Left renal pelvis (tissue), 4 donors: ENCODE data around the gene MBP. TPM values are rescaled to one million over a fixed set of nuclear protein-coding genes. Genes with fewer than 3 reads are reported as not detected.

Experiments used
- DNase-seq, 4 donors: peaks; one replicate each; pipeline ENCODE4 v3.0.0-alpha.2; 2013; ENCODE audit warnings: low read depth in 4 of 4, low spot score in 3 of 4
- polyA plus RNA-seq, 4 donors: library from polyadenylated mRNA; unstranded; fragments of 120-200 nt; gene quantifications; one replicate each; pipeline ENCODE4 v1.2.1, GENCODE V29; 2013; ENCODE audit not compliant: insufficient read length in 4 of 4

Gene MBP
- polyA plus RNA-seq, 4 donors, result 13.3 to 23.1 (median 20.1) TPM

- no peak for DNase-seq
These were observed 29.3 kb downstream of the MBP start for GRCh38 chr18:77103187-77103850.

- DNase-seq, result no peak
These were observed 30.1 kb downstream of the MBP start for GRCh38 chr18:77102259-77103040.

DNA sequence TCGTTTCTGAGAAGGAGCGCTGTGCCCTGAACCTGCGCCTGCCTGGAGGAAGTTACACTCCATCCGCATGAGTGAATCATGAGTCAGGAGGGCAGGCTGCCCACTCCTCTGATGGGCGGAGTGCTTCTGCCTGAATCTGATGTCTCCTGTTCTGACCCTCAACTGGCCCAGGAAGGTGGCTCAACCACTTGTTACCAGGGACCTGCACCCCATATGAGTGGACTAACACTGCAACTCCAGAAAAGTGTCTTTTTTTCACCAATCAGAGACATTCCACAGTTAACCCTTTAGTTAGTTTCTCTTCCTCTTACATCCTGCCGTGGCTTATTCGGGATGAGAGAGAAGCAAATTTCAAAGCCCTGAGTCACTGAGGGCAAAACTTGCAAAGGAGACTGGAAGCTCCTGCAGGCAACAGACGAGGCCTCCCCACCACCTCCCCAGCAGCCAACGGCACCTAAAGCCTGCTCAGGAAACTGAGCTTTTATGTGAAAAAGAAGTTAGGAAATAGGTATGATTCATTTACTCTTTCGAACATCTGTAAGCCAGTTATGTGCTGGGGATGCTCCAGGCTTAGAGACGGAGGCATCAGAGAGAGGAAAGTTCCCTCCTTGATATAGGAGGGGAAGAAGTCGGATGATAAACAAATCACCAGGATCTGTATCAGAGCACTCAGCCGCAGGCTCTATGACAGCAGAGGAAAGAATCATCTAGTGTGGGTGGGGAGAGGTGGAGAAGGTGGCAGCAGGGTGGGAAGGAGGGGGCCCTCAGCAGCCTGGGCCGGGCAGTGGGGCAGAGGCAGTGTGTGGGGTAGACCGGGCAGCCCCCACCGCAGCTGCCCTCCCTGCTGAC is 30.9 kb downstream of the MBP start:
- no peak for DNase-seq

DNA sequence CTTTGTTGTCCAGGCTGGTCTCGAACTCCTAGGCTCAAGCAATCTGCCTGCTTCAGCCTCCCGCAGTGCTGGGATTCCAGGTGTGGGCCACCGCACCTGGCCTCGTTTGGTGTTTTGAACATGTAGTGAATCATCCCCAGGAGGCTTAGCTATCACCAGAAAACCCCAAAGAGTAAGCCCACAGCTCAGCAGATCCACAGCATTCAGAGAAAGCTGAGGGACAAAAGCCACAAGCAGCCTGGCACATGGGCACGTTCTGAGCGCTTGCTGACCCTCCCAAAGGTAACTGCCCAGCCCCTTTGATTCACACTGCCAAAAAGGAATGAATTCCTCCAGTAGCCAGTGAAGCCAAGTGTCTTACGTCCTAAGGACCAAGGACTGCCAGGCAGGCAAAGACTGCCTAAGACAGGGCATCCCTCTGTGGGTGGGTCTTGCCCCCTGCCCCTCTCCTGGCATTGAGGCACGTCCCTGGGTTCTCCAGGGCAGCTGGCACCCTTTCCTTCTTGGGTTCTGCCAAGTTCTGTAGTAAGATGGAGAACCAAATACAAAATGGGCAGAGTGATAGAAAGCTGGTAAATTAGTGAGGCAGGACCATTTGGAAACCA is 31.7 kb downstream of the MBP start:
- DNase-seq, result no peak

GRCh38 chr18:77099485-77100370 is 32.9 kb downstream of the MBP start:
- DNase-seq, result no peak

DNA sequence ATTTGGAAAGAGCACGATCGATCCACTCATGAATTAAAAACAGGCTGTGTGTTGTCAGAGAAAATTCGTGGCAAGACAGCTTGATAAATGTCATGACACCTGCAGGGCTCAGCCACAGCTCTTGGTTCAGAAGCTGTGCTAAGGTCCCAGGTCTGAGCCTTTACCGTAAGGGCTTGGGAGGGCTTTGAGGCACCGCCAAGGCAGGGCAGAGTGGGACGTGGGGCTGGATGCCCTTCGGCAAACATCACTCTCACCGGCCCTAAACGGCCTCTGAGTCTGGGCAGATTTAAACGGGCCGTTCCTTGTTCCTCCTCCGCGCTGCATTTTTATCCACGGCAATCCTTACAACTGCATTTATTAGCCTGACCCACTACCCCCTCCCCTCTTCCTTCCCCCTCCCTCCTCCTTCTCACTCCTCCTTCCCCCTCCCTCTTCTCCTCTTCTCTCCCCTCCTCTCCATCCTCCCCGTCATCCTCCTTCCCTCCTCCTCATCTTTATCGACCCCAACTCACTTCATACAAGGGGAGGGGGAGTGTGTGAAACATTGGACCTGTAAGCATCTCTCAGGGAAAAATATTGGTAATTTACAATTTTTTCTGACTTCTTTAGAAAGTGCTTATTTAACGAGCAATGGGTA is 33.9 kb downstream of the MBP start:
- no peak for DNase-seq

DNA sequence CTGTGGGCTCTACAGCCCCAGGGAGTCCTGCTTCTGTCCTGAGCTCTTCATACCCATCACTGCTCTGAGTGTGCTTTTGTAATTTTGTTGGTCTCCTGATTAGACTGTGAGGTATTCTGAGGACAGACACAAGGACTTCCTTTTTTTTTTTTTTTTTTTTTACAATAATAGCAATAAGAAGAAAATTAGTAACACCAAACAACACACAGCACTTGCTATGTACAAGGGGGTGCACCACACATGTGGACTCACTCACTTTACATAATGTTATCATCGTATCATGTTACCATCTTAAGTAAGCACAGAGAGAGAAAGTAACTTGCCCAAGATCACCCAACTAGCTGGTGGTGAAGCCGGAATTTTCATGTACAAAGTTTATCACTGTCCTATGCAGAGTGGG is 34.6 kb downstream of the MBP start:
- no peak for DNase-seq

DNA sequence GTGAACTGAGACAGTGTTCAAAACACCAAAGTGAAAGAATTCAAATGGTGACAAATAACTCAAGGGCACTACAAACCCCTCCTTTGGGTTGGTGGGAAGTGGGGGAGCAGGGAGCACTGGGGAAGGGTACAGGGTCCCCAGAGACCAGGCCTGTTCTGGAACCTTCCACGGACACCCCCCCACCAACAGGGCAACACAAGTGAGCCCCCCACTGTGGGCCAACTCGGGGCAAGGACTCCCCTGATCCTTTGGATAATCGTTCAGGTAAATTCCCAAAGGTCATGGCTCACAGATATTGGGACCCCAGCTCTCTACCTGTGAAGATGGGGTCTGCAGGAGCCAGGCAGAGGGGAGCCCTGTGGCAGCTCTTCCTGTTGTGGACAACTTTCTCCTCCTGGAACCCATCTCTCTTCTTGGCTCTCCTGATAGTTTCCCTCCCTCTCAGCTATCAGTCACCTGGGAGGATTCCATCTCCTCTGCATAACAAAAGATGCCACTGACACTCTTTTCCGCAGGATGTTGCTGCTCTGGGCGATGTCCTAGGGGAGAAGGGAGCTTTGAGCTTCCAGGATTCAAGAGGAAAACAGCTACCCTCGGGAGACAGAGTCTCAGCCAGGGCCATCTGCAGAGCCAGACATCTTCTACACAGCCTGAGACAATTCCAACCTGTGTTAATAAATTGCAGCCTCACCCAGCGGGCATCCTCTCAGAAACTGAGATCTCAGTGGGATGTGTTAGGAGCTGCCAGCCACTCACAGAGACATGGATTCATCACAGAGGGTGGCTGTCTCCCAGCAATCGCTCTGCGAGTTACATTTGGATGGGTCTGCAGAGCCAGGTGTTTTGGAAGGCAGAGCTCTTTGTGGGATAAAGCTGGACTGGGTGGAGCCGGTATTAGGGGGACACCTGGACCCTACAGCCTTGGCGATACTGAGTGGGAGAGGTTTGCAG is 35.4 kb downstream of the MBP start:
- DNase-seq, result no peak

GRCh38 chr18:77095391-77096371 is 36.9 kb downstream of the MBP start:
- DNase-seq, result no peak

DNA sequence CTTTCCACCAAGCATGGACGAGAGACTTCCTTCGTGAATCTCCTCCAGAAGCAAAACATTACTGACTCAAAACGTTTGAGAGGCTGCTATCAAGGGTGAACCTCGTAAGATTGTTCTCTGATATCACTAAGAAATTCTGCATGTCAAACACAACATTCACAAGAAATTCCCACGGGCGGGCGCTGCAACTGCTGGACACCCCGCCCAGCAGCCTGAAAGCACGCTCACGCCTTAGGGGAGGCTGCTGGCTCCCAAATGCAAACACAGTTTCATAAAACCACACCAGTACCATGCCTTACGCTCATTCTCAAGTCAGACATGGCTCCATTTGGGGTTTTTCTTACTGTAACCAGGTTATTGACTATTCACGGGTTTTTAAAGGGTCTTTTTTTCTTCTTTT is 39.0 kb downstream of the MBP start:
- DNase-seq, result no peak

- no peak for DNase-seq
These were observed 39.5 kb downstream of the MBP start for GRCh38 chr18:77093067-77093430.

DNA sequence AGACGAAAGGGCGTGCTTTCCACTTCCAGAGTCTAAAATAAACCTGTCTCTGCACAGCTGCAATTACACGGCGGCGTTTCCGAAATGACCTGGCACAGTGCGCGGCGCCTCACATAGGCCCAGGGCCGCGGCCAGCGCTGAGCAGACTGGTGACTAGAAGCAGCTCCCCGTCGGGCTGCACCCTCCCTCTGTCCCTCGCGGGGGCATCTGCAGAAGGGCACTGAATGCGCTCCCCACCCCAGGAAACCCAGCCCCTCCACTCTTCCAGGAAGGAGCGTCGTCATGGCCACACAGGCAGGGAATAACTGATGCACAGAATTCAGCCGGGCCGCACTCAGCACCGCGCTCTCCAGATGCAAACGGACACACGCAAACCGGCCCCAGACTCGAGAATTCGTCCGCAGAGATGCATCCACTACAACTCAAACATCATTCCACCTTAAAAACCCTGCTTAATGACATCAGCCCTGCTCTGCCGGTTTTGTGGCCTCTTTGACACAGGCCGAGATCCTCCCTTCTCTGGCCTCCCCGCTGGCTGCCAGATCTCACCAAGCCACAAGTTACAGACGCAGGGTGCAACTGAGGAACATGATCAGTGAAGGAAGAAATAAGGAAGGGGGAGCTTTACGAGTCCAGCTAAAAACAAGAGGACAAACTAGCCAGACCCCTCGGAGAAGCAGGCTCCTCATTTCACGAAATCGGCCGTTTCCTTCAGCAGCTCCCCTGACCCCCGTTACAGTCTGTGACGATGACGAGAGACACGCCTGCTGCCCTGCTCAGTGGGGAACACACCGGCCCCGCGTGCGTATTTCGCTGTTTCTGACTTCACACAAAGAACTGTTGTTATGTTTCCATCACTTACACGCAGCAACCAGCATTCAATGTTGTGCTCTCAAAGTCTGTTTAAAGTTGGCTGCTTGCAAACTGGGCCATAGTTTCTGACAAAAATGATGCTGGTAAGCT is 40.2 kb downstream of the MBP start:
- no peak for DNase-seq

DNA sequence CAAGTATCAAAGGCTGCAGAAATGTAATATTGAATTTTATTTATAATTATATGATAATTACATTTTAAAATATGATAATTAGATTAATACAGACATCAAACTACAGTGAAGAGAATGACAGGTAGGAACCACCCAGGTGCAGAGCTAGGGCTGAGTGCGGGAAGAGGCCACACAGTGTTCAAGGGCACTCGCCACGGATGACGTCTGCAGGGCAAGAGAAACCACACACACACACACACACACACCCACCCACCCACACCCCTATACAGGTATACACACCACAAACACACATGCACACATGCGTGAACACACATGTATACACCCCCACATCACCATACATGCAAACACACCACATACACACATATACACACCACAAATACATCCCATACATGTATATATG is 41.2 kb downstream of the MBP start:
- DNase-seq, result no peak

GRCh38 chr18:77090546-77091174 is 41.9 kb downstream of the MBP start:
- DNase-seq, result no peak

DNA sequence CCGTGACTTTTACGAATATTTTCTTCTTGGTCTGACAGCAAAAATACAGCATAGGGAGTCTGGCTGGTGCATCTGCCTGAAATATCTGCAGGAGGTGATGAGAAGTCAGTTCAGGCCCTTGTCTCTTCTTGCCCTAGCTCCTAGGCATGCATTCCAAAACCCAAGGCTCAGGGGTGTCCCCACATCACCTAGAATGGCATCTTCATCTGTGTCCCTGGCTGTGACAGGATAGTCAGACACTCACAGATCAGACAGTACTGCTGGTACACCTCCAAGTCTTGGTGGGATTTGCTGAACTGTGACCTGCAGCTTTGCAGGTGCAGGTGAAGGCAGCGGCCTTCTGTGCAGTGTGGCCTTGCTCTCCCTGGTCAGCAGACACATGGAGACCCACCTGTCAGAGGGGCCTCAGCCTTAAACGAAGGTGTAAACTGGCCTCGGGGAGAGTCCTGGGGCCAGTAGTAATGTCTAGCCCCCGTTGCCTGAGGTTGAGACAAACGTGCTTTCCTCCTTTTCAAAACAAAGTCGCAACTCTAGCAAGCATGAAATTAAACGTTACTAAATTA is 42.8 kb downstream of the MBP start:
- no peak for DNase-seq
